GM21786 (cell line): ENCODE data around the gene OXNAD1.
A peak's percentile ranks its signal among the peaks of the same experiment; 100 is the strongest.
"Not testable (repeated sequence)": the region's sequence is repeated elsewhere in the genome, so short reads cannot be mapped to it uniquely, and the experiment has no call there.

Experiments used
- ATAC-seq: cut with Tn5 transposase; IDR thresholded peaks from one replicate; pipeline ENCODE4 v1.9.1; 2021; ENCODE audit not compliant: unreplicated experiment

OXNAD1 gene

DNA sequence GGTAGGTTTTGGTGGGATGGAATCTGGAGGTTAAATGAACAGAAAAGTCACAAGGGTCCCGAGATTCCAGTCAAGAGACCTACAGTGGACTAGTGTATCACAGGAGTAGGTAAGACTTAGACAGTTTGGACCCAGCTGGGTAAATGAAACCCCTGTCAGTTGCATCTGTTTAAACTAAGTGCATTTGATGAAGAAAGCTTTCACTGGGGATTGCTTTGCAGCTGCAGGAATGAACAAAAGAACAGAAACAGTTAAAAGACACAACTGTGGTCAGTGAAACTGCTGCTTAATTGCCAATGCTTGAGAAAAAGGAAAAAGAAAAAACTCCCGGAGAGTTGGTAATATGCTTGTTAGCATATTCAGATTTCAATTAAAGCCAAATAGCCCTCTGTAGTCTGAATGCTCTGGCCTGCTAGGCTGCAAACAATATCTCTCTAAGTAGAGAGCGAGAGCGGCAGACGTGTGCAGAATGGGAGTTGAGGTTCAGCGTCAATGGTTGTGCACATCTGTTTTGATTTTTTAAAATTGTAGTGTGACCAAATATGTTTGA is 37.1 kb downstream of the OXNAD1 start:
- no peak for ATAC-seq

DNA sequence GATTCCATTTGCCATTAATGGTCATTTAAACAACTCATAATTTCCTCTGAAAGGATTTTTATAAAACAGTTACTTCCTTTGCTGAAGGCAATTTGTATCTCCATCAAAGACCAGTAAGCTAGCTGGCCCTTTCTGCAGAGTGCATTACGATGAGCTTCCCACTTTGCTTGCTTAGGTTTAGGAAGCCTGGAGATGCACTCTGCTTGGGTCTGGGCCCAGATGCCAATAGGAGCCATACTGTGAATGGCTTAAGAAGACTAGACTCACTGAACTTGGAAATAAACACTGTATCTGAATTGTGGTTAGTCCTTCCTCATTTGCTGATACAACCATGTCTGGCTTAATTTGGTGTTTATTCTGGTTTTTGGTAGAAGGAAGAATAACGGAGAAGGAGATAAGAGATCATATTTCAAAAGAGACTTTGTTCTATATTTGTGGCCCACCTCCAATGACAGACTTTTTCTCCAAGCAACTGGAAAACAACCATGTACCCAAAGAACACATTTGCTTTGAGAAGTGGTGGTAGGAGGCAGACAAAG is 38.1 kb downstream of the OXNAD1 start:
- no peak for ATAC-seq

DNA sequence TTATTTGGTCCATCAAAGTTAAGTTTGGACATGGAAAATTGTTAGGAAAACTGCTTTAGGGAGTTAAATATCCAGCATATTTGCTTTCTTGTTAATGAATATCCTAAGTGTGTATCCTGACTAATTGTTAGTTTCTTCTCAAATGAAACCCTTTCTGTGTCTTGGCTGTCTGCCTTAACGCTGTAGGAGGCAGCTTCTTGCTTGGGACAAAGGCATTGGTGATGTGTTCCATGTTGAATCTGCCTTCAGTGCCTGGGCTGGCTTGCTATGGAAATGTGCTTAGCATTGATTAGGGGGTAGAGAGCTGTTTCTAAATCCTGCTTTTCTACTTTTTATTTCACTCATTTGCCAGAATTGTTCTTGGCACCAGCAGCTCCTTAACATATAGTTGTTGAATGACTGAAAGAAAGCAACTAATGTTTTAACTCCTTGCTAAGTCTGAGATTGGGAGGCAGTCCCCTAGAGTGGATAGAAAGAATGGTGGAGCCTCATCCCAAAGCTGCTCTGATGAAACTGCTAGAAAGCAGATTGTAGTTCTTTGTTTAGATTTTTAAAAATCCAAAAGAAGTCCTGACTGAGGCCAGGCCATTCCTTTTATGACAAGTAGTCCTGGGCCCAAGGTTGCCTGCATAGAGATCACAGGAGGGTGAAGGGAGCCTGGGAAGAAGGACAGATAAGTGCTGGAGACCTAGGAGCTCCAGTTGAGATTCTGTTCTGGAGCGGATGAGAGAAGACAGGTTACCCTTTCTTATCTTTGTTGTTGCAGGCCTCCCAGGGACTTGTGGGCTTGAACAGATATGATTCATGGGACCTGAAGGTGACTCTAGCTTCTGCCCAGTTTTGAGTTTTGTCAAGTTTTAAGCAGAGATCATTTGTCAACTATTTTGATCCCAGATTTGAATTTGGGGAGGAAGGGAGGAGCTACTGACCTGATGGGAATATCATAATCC is 39.3 kb downstream of the OXNAD1 start:
- no peak for ATAC-seq

DNA sequence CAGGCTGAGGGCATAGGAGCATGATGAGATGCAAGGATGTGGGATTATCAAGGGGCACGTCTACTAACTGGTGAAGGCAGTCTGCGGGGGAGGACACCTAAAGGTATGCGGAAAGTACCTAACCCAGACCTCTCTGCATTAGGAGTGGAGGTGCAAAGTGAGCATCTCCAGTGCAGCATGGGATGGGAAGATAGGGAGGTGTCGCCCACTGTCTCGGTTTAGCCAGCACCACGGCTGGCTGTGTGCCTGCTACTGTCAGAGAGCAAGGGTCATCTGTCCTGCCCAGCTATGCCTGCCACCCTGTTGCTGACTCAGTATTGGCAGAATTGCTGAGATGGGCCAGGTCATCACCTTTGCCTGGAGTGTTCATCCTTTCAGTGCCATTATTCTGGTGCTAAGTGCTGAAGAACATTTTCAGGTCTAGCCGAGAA is 40.1 kb downstream of the OXNAD1 start:
- ATAC-seq = no peak

DNA sequence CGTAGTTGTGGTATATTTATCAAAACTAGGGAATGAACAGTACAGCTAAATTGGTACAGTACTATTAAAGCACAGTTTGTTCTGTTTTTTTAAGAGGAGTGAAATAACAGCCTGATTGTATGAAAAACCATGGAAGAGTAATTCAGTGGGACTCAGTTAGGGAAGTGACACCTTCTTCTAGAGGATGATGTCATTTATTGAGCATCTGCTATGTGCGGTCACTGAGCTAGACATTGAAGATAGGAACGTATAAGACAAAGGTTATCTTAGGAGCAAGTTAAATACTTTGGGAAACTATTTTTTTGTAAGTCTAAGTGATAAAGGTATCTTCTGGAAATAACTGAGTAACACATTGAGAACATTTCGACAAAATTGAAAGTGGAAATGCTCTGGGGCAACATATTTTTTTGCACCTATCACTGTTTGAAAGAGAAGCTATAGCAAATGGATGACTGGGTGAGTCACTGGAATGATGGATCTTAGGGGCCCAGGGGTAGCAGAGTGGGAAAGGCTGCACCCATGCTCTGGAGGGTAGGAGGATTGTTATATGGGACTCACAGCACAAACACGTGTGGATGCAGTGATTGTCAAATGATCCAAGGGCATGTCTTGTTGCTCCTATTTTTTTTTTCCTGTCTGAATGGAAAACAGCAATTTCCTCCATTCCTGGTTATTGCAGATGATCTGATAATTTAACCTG is 43.0 kb downstream of the OXNAD1 start:
- ATAC-seq = no peak

DNA sequence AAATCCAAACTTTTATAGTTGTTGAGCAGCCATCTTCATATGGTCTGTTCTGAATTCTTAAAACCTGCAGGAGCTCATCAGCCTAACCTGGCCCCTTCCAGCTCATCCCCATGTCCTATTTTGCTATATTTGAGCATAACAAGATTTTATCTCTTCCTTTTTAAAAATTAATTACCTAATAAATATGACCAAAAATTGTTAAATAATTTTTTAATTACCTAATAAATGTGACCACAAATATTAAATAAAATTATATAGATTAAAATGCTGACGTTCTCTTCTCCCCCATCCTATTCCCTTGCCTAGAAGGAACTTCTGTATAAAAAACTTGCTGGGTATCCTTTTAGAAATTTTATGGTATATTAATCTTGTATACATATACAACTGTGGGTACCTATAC is 43.7 kb downstream of the OXNAD1 start:
- no peak for ATAC-seq

DNA sequence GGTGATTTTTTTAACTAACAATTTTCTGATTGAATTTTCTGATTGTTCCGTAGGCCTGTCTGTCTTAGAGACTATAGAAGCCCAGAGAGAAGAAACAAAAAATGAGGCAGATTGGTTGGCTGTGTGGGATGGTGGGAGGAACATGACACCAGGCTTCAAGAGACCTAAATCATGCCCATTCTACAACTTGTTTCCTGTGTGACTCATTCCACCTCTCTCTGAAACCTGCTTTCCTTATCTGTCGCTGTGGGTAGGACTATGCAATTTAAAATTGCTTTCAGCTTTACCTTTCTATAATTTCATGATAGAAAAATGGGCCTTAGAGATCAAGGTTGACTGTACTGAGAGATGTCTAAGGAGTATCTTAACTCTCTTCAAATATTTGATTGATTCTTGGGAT is 44.5 kb downstream of the OXNAD1 start:
- peak; percentile 86 for ATAC-seq

DNA sequence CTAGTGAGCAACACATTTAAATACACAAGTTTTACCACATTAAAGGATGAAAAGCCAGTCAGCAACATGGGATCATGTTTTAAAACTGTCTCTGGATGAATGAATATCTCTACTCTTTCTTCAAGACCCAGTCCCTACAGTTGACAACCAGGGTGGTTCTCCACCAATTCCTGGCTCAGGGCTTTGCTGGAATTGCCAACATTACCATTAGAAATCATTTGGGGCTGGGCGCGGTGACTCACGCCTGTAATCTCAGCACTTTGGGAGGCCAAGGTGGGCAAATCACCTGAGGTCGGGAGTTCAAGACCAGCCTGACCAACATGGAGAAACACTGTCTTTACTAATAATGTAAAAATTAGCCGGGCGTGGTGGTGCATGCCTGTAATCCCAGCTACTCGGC is 45.5 kb downstream of the OXNAD1 start:
- not testable (repeated sequence) for ATAC-seq

DNA sequence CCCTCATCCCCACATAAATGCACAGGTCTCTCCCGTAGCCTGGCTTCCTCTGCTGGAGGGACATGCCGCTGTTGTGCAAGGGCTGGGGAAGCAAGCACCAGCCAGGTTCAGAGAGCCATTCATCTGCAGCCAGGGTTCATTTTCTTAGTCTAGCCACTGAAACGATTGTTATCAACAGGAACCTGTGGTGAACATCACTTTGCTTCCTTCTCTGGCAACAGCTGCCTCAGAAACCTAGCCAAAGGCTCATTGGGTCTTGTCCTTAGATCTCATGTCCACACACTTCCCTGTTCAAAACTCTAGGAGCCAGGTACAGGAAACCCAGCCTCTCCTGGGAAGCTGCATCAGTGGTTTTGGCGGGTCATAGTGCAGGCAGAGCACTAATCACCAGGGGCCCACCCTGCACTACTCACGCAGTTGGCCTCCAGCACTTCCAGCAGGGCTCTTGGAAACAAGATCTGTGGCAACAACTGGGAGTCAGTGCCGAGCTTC is 47.0 kb downstream of the OXNAD1 start:
- peak; percentile 58 for ATAC-seq

DNA sequence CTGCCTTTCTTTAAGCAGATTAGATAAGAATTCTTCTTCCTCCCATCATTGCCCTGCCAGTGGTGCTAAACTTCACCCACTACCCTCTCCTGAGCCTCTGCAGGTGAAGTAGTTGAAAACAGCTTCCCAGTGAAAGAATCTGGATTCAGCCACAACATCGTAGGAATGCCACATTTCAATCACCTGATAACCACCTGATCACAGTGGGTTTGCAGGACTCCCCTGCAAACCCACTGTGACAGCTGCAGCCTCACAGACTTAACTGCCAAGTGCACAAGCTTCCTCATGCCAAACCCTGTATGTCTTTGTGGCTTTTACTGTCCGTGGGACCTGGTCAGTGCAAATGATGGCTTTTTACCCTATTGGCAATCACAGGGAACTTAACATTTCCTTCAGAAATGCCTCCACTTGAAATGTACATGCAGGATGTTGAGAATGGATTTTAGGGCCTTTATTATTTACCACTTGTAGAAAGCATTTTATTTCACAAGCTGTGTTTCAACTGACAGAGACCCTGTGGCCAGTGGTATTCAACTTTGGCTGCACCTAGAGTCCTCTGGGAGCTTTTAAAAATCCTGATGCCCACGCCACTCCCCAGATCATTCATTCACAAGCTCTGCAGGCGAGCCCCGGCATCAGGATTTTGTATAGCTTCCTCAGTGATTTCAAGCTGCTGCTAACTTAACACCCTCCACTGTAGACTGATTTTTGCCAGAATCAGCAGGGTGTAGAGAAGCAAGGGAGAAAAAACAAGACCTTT is 49.1 kb downstream of the OXNAD1 start:
- no peak for ATAC-seq

DNA sequence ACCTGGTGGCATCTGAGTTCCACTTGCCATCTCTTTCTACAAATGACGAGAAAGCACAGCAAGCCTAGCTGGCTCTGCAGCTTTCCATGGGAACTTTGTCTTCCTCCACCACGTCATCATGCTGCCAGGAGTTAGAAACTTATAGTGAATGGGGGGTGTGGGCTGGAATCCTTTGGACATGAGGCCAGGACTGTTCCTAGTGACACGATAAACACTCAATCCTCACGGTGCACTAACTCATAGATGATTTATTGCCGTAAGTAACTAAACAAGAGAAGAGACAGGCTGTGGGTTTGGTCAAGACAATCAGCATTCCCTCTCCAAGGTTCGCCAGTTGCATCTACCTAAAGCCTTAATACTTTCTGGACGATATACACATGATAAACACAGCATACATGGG is 50.6 kb downstream of the OXNAD1 start:
- no peak for ATAC-seq

DNA sequence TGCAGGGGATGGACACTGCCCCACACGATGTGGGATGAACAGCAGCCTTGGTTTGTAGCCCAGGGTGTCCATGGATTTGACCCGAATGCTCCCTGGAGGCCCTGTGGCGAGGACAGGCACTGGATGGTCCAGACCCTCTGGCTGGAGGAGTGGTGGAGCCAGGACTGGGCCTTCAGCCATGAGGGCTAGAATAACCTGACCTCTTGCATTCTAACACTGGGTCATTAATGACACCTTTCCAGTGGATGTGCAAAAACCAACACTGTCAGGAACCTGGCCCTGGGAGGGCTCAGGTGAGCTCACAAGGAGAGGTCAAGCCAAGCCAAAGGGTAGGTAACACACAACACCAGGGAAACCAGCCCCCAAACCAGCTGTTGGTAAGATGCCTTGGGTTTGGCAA is 51.4 kb downstream of the OXNAD1 start:
- no peak for ATAC-seq

DNA sequence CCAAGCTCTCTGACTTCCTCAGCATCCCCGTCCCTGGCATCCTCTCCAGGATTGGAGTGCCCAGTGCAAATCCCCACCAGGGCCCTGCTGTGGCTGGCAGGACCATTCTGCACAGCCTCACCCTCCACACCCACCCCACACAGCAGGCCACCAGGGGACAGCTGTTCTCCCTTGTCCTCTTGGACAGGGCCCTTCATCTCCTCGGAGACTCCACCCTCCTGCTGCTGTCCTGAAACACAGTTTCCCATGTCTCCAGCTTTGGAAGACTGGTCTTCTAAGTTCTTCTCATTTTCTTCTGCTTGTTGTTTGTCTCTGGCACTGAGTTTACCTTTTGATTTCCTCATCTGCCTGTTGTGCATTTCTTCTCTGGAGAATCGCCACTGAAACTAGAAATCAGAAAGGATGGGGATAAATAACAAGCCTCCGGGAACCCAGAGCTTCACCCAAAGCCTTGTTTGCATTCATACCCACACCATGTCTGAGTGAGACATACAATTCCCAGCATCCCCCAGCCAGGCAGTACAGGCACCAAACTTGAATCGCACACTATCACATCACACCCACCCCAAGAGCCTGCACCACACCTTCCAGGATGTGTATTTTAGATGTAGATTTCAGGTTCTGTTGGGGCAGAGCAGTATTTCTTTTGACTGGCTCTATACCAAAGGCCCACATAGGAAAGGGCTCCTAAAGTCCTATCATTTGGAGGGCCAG is 52.0 kb downstream of the OXNAD1 start:
- ATAC-seq = no peak

DNA sequence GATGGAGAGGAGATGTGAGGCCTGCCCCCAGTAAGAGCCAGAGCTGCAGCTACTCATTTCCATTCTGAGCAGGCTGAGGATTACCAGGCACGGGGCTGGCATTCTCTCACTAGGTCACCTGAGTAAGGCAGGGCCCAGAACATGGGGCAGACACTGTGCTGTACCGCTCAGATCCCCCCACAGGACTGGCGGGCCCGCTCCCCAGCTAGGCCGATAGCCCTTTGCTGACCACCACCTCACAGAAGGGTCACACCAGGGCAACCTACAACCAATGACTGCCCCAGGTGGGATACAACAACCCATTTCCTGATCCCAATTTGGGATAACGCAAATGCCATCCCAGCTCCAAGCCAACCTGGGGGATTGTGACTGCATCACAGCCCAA is 52.5 kb downstream of the OXNAD1 start:
- ATAC-seq = no peak

DNA sequence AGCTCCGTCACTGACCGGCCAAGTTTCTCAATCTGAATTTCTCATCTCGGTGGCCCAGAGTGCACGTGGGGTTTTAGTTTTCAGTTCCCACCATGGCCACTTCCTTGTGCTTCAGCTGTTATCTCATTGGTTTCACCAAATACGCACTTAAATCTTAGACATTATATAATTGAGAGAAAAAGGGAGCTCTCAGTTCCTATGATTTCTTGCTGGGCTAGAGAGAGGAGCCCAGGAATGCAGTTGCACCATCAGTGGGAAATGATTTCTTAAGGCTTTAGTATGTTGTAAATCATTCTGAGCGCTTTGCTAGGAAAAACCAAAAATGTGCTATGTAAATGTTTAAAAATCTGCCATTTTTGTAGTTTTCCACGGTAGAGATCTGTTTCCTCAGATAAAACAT is 53.2 kb downstream of the OXNAD1 start:
- no peak for ATAC-seq

DNA sequence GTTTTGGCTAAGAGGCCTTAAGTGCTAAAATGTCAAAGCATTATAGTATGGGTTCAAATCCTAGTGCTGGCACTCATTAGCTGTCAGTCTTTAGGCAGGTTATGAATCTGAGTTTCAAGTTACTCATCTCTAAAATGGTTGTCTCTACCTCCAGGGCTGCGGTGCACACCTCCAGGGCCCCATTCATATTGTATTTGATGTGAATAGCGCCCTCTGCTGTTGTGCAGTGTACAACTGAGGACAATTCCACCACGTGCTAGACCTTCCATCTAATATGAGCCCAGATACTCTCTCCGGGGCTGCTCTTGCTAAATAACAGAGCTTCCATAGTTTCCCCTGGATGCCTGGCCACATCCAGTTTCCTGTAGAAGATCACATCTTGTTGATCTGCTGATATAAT is 54.3 kb downstream of the OXNAD1 start:
- ATAC-seq = no peak

DNA sequence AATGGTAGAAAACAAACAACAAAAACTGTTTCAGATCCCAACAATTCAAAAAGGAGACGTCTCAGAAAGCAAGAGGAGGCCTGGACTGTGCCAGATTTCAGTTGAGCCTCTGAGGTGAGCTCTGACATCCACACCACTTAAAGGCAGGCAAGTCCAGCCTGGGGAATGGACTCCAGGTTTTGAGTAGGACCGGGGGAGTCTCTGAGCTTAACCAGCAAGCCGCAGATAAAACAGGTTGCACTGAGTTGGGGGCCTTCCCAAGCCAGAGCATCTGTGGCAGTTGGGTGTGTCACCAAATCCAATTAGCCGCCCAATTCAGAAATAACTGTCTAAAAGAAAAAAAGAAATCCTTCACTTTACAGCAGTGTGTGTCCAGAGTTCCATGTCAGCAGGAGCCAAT is 54.7 kb downstream of the OXNAD1 start:
- ATAC-seq = no peak

DNA sequence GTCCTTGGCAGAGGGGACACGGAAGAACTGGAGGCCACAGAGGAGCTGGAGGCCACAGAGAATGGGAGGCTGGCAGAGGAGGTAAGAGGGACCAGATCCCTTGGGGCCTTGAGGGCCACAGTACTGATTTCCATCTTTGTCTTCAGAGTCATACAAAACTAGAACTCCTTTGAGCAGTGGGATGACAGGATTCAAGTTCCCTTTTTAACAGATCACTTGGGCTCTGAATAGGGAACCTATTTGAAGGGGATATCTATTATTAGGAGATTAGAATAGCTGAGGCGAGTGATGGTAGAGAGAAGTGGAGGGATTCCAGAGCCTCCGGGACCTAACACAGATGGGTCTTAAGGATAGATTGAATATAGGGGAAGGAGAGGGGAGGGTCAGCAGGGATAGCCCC is 55.7 kb downstream of the OXNAD1 start:
- ATAC-seq = no peak

DNA sequence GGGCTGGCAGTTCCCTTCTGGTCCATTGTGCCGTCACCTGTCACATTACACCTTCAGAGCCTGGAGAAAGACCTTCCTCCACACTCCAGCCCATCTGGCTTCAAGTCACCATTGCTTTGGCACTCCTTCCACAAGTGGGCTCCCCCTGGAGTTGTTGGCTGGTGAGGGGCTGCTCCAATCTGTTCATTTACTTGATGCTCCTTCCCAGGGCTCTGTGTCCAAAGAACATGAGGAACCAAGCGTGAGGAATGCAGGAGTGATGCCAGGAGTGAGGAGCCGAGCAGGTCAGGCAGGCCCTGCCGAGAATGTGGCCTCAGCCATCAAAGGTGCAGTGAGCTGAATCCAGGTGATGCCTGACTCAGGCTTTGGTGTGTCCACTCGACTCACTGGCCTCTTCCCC is 57.2 kb downstream of the OXNAD1 start:
- no peak for ATAC-seq

DNA sequence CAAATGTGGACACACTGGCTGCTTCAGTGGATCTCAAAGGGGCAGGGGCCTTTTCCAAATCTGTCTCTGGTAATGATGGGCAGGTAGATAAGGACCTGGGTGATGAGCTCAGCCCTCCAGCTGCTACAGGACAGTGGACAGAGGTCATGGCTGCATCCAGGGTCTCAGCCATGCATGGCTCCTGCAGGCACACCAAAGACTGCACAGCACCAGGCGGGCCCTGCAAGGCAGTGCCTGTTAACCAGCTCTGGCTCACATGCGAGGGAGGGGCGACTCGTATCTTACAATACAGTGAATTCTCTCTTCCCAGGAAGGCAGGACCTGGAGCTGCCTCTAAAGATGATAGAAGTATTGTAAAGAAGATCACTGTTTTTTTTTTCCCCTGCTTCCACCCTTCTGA is 58.7 kb downstream of the OXNAD1 start:
- no peak for ATAC-seq
